GM18519 (cell line): ENCODE results near the gene PSTPIP2.

ENCODE experiments used
- ATAC-seq: cut with Tn5 transposase; IDR thresholded peaks from one replicate; pipeline ENCODE4 v1.9.1; 2021; ENCODE audit warnings: mild to moderate bottlenecking, moderate library complexity; ENCODE audit not compliant: unreplicated experiment, low FRiP score

The PSTPIP2 gene

GRCh38 chr18:45951016-45951714, 120.9 kb downstream of the PSTPIP2 start:
- ATAC-seq = no peak

GRCh38 chr18:45945669-45946068, 126.4 kb downstream of the PSTPIP2 start:
- no peak for ATAC-seq

GRCh38 chr18:45940724-45941123, 131.3 kb downstream of the PSTPIP2 start:
- ATAC-seq = no peak

GRCh38 chr18:45939236-45939635, 132.8 kb downstream of the PSTPIP2 start:
- ATAC-seq = no peak

- no peak for ATAC-seq
These were observed 133.5 kb downstream of the PSTPIP2 start for GRCh38 chr18:45938488-45938935.

GRCh38 chr18:45935591-45936335, 136.3 kb downstream of the PSTPIP2 start:
- no peak for ATAC-seq
